ENCODE results near the gene SERP2. TPM values are rescaled to one million over a fixed set of nuclear protein-coding genes. Genes with fewer than 3 reads are reported as not detected.

SERP2 gene
- total RNA-seq, 1 donor from 2014 or later: 6.3 TPM

- DNase-seq (ENCODE audit: low spot score, unreplicated experiment): no peak
- Mint-ChIP-seq H3K4me3 (ENCODE audit: low read depth) (no peak overlapping the region), H3K4me1 (ENCODE audit: low read depth) (peaks cover 8% of the 10 kb centered on the region), H3K36me3 (ENCODE audit: insufficient read depth) (no peaks in the 10 kb centered on the region), H3K27me3 (no peaks in the 10 kb centered on the region), H3K27ac (no peak overlapping the region), H3K9me3 (ENCODE audit: low read depth) (no peaks in the 10 kb centered on the region)
- no peak for TF ChIP-seq CTCF (IDR thresholded peaks at IDR 0.05; ENCODE audit: unreplicated experiment)
These were observed 18.7 kb upstream of the SERP2 start for GRCh38 chr13:44354884-44355283.

GRCh38 chr13:44355621-44356020 lies 18.0 kb upstream of the SERP2 start:
- Mint-ChIP-seq H3K36me3 (ENCODE audit: insufficient read depth) (no peaks in the 10 kb centered on the region), H3K4me3 (ENCODE audit: low read depth) (no peak overlapping the region), H3K27ac (no peak overlapping the region), H3K4me1 (ENCODE audit: low read depth) (peaks cover 8% of the 10 kb centered on the region), H3K27me3 (no peaks in the 10 kb centered on the region), H3K9me3 (ENCODE audit: low read depth) (no peaks in the 10 kb centered on the region)
- no peak for TF ChIP-seq CTCF (IDR thresholded peaks at IDR 0.05; ENCODE audit: unreplicated experiment)
- no peak for DNase-seq (ENCODE audit: low spot score, unreplicated experiment)

- H3K36me3 Mint-ChIP-seq (ENCODE audit: insufficient read depth): no peaks in the 10 kb centered on the region
- no peak overlapping the region for H3K4me3 Mint-ChIP-seq (ENCODE audit: low read depth)
- no peak for TF ChIP-seq CTCF (IDR thresholded peaks at IDR 0.05; ENCODE audit: unreplicated experiment)
- no peak for DNase-seq (ENCODE audit: low spot score, unreplicated experiment)
- no peak overlapping the region for H3K27ac Mint-ChIP-seq
- H3K9me3 Mint-ChIP-seq (ENCODE audit: low read depth): no peaks in the 10 kb centered on the region
- H3K27me3 Mint-ChIP-seq: no peaks in the 10 kb centered on the region
- peaks cover 10% of the 10 kb centered on the region for H3K4me1 Mint-ChIP-seq (ENCODE audit: low read depth)
These were observed 13.6 kb upstream of the SERP2 start for GRCh38 chr13:44359983-44360375.

- no peaks in the 10 kb centered on the region for H3K9me3 Mint-ChIP-seq (ENCODE audit: low read depth)
- no peaks in the 10 kb centered on the region for H3K36me3 Mint-ChIP-seq (ENCODE audit: insufficient read depth)
- TF ChIP-seq CTCF (IDR thresholded peaks at IDR 0.05; ENCODE audit: unreplicated experiment): no peak
- H3K4me3 Mint-ChIP-seq (ENCODE audit: low read depth): no peak overlapping the region
- peaks cover 13% of the 10 kb centered on the region for H3K4me1 Mint-ChIP-seq (ENCODE audit: low read depth)
- no peak for DNase-seq (ENCODE audit: low spot score, unreplicated experiment)
- no peak overlapping the region for H3K27ac Mint-ChIP-seq
- peaks cover under 1% of the 10 kb centered on the region for H3K27me3 Mint-ChIP-seq
These were observed 11.1 kb upstream of the SERP2 start for GRCh38 chr13:44362394-44363040.

GRCh38 chr13:44363631-44364344 lies 9.8 kb upstream of the SERP2 start:
- DNase-seq (ENCODE audit: low spot score, unreplicated experiment): no peak
- H3K27ac Mint-ChIP-seq: no peak overlapping the region
- TF ChIP-seq CTCF (IDR thresholded peaks at IDR 0.05; ENCODE audit: unreplicated experiment): no peak
- H3K4me3 Mint-ChIP-seq (ENCODE audit: low read depth): no peak overlapping the region
- H3K9me3 Mint-ChIP-seq (ENCODE audit: low read depth): no peaks in the 10 kb centered on the region
- no peaks in the 10 kb centered on the region for H3K36me3 Mint-ChIP-seq (ENCODE audit: insufficient read depth)
- peaks cover 3% of the 10 kb centered on the region for H3K27me3 Mint-ChIP-seq
- peaks cover 19% of the 10 kb centered on the region for H3K4me1 Mint-ChIP-seq (ENCODE audit: low read depth)

Data from progenitor cell of endocrine pancreas (in vitro differentiated cells).